SU-DHL-6 (cell line): ENCODE measurements around the gene SESN1.

Experiments
- CTCF ChIP-seq: fragments of 200-600 bp; sonication (generic); IDR thresholded peaks from one replicate; pipeline ENCODE4 v1.5.1; 2017; ENCODE audit warnings: antibody characterized with exemption, mild to moderate bottlenecking, low read length, moderate library complexity; ENCODE audit not compliant: insufficient read depth, poor library complexity, severe bottlenecking
- EZH2phosphoT487 ChIP-seq: fragments of 200-600 bp; sonication (generic), shearing (Covaris generic); conservative IDR thresholded peaks from 2 replicates; pipeline ENCODE4 v1.6.1; 2018; ENCODE audit warnings: mild to moderate bottlenecking, antibody characterized with exemption, low read length, moderate library complexity, mixed read lengths

GRCh38 chr6:108998485-108998884, 96.2 kb downstream of the SESN1 start:
- no peak for TF ChIP-seq CTCF
- TF ChIP-seq EZH2phosphoT487: no peak
